GM12878 (cell line): ENCODE data around the gene CELSR2. TPM values are rescaled to one million over a fixed set of nuclear protein-coding genes. Genes with fewer than 3 reads are reported as not detected.

Experiments
- ATAC-seq: fragments of 200-7000 bp; cut with Tn5 transposase; 3 replicates; pipeline ENCODE4 v1.9.1; 2020; ENCODE audit warnings: mild to moderate bottlenecking, moderate library complexity
- BruUV-seq: library from RNA; stranded (reverse); fragments of 400-500 nt; replicated peaks from 2 replicates; lab custom pipeline; 2021; lab: Mats Ljungman, UMichigan
- CTCF ChIA-PET: fragments of 300-600 bp; sonication (Branson Sonifier 250); formaldehyde crosslinking; extraction: SDS; loops from one replicate; lab custom pipeline; 2021; ENCODE audit warnings: inconsistent platforms; lab: Yijun Ruan, JAX
- POLR2A ChIA-PET: fragments of 350-600 bp; formaldehyde crosslinking; extraction: SDS; loops from one replicate; lab custom pipeline; 2021; ENCODE audit warnings: inconsistent platforms; lab: Charles Lee
- RAD21 ChIA-PET: fragments of 300-600 bp; sonication (Branson Sonifier 250); formaldehyde crosslinking; loops from one replicate; lab custom pipeline; 2023; ENCODE audit warnings: antibody characterized with exemption; ENCODE audit not compliant: unreplicated experiment; lab: Charles Lee
- SMC1A ChIA-PET: fragments of 300-600 bp; sonication (Branson Sonifier 250); formaldehyde crosslinking; loops from one replicate; lab custom pipeline; 2023; ENCODE audit not compliant: unreplicated experiment, uncharacterized antibody; lab: Charles Lee
- DNase-seq: peaks from one replicate; pipeline ENCODE4 v3.0.0-alpha.2; 2011; ENCODE audit warnings: low read depth, low spot score
- FAIRE-seq: peaks from 3 replicates; lab custom pipeline; 2011; peaks lifted over from hg19 to GRCh38; lab: Jason Lieb, UNC
- H2AFZ ChIP-seq: 2 replicates; pipeline ENCODE4 v1.6.0; 2011; ENCODE audit warnings: low read depth, low read length, control low read depth; ENCODE audit not compliant: control insufficient read depth
- H3K27ac ChIP-seq: 2 replicates; pipeline ENCODE4 v1.5.1; 2011; ENCODE audit warnings: control low read depth; ENCODE audit not compliant: control insufficient read depth, insufficient read depth
- H3K27me3 ChIP-seq, 2 experiments: replicated peaks in 1 of 2; 2 replicates each; pipeline versions ENCODE4 v1.6.0 to v1.6.1; 2011; ENCODE audit warnings: low read length in 1 of 2; ENCODE audit not compliant: control insufficient read depth in 2 of 2, insufficient read depth in 2 of 2
- H3K36me3 ChIP-seq, 2 experiments: 2 replicates each; pipeline ENCODE4 v1.5.1; 2011; ENCODE audit warnings: low read length in 1 of 2; ENCODE audit not compliant: control insufficient read depth in 2 of 2, insufficient read depth in 2 of 2
- H3K4me1 ChIP-seq: 2 replicates; pipeline ENCODE4 v1.6.1; 2011; ENCODE audit warnings: mild to moderate bottlenecking, low read length, moderate library complexity, mixed read lengths; ENCODE audit not compliant: control insufficient read depth, insufficient read depth
- H3K4me2 ChIP-seq: 2 replicates; pipeline ENCODE4 v1.6.0; 2011; ENCODE audit warnings: control low read depth; ENCODE audit not compliant: control insufficient read depth, insufficient read depth
- H3K4me3 ChIP-seq: fragments of 200-600 bp; sonication (generic); 2 replicates; pipeline ENCODE4 v1.5.1; 2016
- H3K79me2 ChIP-seq: 2 replicates; pipeline ENCODE4 v1.6.0; 2011; ENCODE audit warnings: low read length; ENCODE audit not compliant: control insufficient read depth, insufficient read depth
- H3K9ac ChIP-seq: 2 replicates; pipeline ENCODE4 v1.8.0; 2011; ENCODE audit warnings: low read length, control low read depth, mixed read lengths; ENCODE audit not compliant: control insufficient read depth, insufficient read depth
- H3K9me3 ChIP-seq: replicated peaks from 3 replicates; pipeline ENCODE4 v1.5.1; 2011; ENCODE audit warnings: mild to moderate bottlenecking, low read length; ENCODE audit not compliant: control insufficient read depth, insufficient read depth
- H4K20me1 ChIP-seq: 2 replicates; pipeline ENCODE4 v1.6.0; 2011; ENCODE audit not compliant: control insufficient read depth, insufficient read depth
- KDM1A ChIP-seq: fragments of 200-600 bp; sonication (generic); IDR thresholded peaks from 2 replicates; pipeline ENCODE4 v1.6.1; 2016; ENCODE audit warnings: borderline replicate concordance
- MTA3 ChIP-seq: IDR thresholded peaks from 2 replicates; pipeline ENCODE4 v1.6.1; 2012; ENCODE audit warnings: low read length, inconsistent platforms, borderline replicate concordance
- PAX8 ChIP-seq: fragments of 450-650 bp; IDR thresholded peaks from 2 replicates; pipeline ENCODE4 v1.6.1; 2017; ENCODE audit warnings: mild to moderate bottlenecking, moderate library complexity
- POLR2AphosphoS5 ChIP-seq: IDR thresholded peaks from 2 replicates; pipeline ENCODE4 v1.6.1; 2011; ENCODE audit warnings: mild to moderate bottlenecking, low read length, inconsistent platforms
- SMAD1 ChIP-seq: fragments of 450-650 bp; IDR thresholded peaks from 2 replicates; pipeline ENCODE4 v1.6.1; 2018; ENCODE audit warnings: mild to moderate bottlenecking, low read depth; ENCODE audit not compliant: partially characterized antibody
- YBX1 ChIP-seq: fragments of 450-650 bp; IDR thresholded peaks from 2 replicates; pipeline ENCODE4 v1.6.1; 2016; ENCODE audit warnings: antibody characterized with exemption
- YY1 ChIP-seq: IDR thresholded peaks from 2 replicates; pipeline ENCODE4 v1.6.1; 2011; ENCODE audit warnings: low read depth, mild to moderate bottlenecking, low read length
- WGBS: methylation state at CpG from one replicate; pipeline ENCODE4 v1.1.6; 2016; ENCODE audit warnings: low lambda C conversion rate; ENCODE audit not compliant: insufficient replicate concordance, insufficient coverage; ENCODE audit errors: missing lambda C conversion rate; 5-methylcytosine and 5-hydroxymethylcytosine counted together
- in situ Hi-C: fragments of 300-500 bp; cut with MboI; formaldehyde crosslinking; loops from 9 replicates; pipeline ENCODE4 v1.14.3; 2018; ENCODE audit warnings: mixed read lengths
- intact Hi-C: fragments of 100-400 bp; cut with micrococcal nuclease; formaldehyde crosslinking; loops from one replicate; pipeline ENCODE4 v1.14.2; 2022; ENCODE audit not compliant: unreplicated experiment
- polyA plus RNA-seq, 11 experiments: library from polyadenylated mRNA; depleted of rRNA in 4 of 11; unstranded in 6 of 11; stranded (reverse) in 5 of 11; fragments of >200 nt; fragmentation: Nextera tagmentation in 4 of 11; fragmentation: Illumina TruSeq in 1 of 11; extraction: Ambion mirVana in 4 of 11; extraction: Trizol in 1 of 11; gene quantifications; 1 replicate in 1 of 11; 2 replicates in 10 of 11; pipeline versions ENCODE4 v1.2.1 to v1.2.3, GENCODE V29; 2011 to 2016; ENCODE audit warnings: inconsistent platforms in 2 of 11, missing spikeins in 2 of 11, low read depth in 1 of 11
- total RNA-seq, 4 experiments: library from RNA; depleted of rRNA in 3 of 4; stranded (reverse); fragments of >200 nt in 3 of 4; fragmentation: Illumina TruSeq in 1 of 4; extraction: Trizol in 1 of 4; gene quantifications; 2 replicates each; pipeline versions ENCODE4 v1.2.1 to v1.2.3, GENCODE V29; 2013 to 2021
- TF ChIP-seq, protein P1 (sequence below): fragments of 450-650 bp; IDR thresholded peaks from 2 replicates; pipeline ENCODE4 v1.6.1; 2017; ENCODE audit warnings: mild to moderate bottlenecking, moderate library complexity
- TF ChIP-seq, protein P2 (sequence below): fragments of 450-650 bp; formaldehyde crosslinking; IDR thresholded peaks from 2 replicates; pipeline ENCODE4 v1.4.0; 2022; ENCODE audit warnings: mild to moderate bottlenecking, moderate library complexity
- TF ChIP-seq, protein P3 (sequence below): IDR thresholded peaks from 2 replicates; pipeline ENCODE4 v1.6.1; 2011; ENCODE audit warnings: low read depth, mild to moderate bottlenecking, low read length, moderate library complexity, borderline replicate concordance; ENCODE audit errors: extremely low read depth

The CELSR2 gene
- total and polyA plus RNA-seq, 10 of the 15 experiments (the other 5 are each of a cell fraction or from before 2014, with no cell fraction given): under 0.01 to 0.15 (median 0.04) TPM; not detected in 2

- RAD21 ChIA-PET: no interaction called here
- H3K4me1 ChIP-seq: no peaks in the 10 kb centered on the region
- H3K9ac ChIP-seq: no peak overlapping the region
- SMC1A ChIA-PET: no interaction called here
- no peak overlapping the region for H3K4me3 ChIP-seq
- H3K36me3 ChIP-seq: no peaks in the 10 kb centered on the region
- no peak overlapping the region for H2AFZ ChIP-seq
- CTCF ChIA-PET: no interaction called here
- no peaks in the 10 kb centered on the region for H4K20me1 ChIP-seq
- H3K79me2 ChIP-seq: no peaks in the 10 kb centered on the region
- in situ Hi-C loops (no loop called here), intact Hi-C loops (no loop called here)
- DNase-seq (no peak), ATAC-seq (no peak), FAIRE-seq (no peak)
- WGBS: 43% methylated on average over 33 of the region's 33 CpGs
- TF ChIP-seq KDM1A: no peak
- TF ChIP-seq, protein P1, sequence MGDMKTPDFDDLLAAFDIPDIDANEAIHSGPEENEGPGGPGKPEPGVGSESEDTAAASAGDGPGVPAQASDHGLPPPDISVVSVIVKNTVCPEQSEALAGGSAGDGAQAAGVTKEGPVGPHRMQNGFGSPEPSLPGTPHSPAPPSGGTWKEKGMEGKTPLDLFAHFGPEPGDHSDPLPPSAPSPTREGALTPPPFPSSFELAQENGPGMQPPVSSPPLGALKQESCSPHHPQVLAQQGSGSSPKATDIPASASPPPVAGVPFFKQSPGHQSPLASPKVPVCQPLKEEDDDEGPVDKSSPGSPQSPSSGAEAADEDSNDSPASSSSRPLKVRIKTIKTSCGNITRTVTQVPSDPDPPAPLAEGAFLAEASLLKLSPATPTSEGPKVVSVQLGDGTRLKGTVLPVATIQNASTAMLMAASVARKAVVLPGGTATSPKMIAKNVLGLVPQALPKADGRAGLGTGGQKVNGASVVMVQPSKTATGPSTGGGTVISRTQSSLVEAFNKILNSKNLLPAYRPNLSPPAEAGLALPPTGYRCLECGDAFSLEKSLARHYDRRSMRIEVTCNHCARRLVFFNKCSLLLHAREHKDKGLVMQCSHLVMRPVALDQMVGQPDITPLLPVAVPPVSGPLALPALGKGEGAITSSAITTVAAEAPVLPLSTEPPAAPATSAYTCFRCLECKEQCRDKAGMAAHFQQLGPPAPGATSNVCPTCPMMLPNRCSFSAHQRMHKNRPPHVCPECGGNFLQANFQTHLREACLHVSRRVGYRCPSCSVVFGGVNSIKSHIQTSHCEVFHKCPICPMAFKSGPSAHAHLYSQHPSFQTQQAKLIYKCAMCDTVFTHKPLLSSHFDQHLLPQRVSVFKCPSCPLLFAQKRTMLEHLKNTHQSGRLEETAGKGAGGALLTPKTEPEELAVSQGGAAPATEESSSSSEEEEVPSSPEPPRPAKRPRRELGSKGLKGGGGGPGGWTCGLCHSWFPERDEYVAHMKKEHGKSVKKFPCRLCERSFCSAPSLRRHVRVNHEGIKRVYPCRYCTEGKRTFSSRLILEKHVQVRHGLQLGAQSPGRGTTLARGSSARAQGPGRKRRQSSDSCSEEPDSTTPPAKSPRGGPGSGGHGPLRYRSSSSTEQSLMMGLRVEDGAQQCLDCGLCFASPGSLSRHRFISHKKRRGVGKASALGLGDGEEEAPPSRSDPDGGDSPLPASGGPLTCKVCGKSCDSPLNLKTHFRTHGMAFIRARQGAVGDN: no peak
- TF ChIP-seq YBX1: no peak
- no peak for TF ChIP-seq PAX8
- TF ChIP-seq POLR2AphosphoS5: no peak
- TF ChIP-seq, protein P2, sequence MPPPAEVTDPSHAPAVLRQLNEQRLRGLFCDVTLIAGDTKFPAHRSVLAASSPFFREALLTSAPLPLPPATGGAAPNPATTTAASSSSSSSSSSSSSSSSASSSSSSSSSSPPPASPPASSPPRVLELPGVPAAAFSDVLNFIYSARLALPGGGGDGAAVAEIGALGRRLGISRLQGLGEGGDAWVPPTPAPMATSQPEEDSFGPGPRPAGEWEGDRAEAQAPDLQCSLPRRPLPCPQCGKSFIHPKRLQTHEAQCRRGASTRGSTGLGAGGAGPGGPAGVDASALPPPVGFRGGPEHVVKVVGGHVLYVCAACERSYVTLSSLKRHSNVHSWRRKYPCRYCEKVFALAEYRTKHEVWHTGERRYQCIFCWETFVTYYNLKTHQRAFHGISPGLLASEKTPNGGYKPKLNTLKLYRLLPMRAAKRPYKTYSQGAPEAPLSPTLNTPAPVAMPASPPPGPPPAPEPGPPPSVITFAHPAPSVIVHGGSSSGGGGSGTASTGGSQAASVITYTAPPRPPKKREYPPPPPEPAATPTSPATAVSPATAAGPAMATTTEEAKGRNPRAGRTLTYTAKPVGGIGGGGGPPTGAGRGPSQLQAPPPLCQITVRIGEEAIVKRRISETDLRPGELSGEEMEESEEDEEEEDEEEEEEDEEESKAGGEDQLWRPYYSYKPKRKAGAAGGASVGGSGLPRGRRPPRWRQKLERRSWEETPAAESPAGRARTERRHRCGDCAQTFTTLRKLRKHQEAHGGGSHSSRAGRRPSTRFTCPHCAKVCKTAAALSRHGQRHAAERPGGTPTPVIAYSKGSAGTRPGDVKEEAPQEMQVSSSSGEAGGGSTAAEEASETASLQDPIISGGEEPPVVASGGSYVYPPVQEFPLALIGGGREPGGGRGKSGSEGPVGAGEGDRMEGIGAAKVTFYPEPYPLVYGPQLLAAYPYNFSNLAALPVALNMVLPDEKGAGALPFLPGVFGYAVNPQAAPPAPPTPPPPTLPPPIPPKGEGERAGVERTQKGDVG: no peak
- TF ChIP-seq, protein P3, sequence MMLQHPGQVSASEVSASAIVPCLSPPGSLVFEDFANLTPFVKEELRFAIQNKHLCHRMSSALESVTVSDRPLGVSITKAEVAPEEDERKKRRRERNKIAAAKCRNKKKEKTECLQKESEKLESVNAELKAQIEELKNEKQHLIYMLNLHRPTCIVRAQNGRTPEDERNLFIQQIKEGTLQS: no peak
- TF ChIP-seq SMAD1: no peak
- no peak for TF ChIP-seq MTA3
- no peak for TF ChIP-seq YY1
- H3K27ac ChIP-seq: no peak overlapping the region
- no peaks in the 10 kb centered on the region for H3K9me3 ChIP-seq
- POLR2A ChIA-PET: no interaction called here
- no TSS peak for BruUV-seq
- H3K27me3 ChIP-seq: peaks cover 0 to 1% of the 10 kb centered on the region in 2 experiments; a peak in 1 of 4 replicates
- H3K4me2 ChIP-seq: no peak overlapping the region
These were observed 20.1 kb downstream of the CELSR2 start for GRCh38 chr1:109269212-109269980.
